Left ventricle myocardium inferior (tissue), 1 donor: ENCODE measurements around the gene RAF1. TPM values are rescaled to one million over a fixed set of nuclear protein-coding genes. Genes with fewer than 3 reads are reported as not detected.
"Not testable (repeated sequence)": the region's sequence is repeated elsewhere in the genome, so short reads cannot be mapped to it uniquely, and the experiment has no call there.

Source experiments
- DNase-seq: peaks from one replicate; pipeline ENCODE4 v3.0.0-alpha.2; 2020
- H3K27ac ChIP-seq: fragments of 200-600 bp; replicated peaks from 2 replicates; pipeline ENCODE4 v1.8.0; 2021
- H3K27me3 ChIP-seq: fragments of 200-600 bp; 2 replicates; pipeline ENCODE4 v1.8.0; 2021; ENCODE audit warnings: low read depth
- H3K36me3 ChIP-seq: fragments of 200-600 bp; 2 replicates; pipeline ENCODE4 v1.8.0; 2021
- H3K4me1 ChIP-seq: fragments of 200-600 bp; 2 replicates; pipeline ENCODE4 v1.8.0; 2021
- H3K4me3 ChIP-seq: fragments of 200-600 bp; 2 replicates; pipeline ENCODE4 v1.8.0; 2021; ENCODE audit warnings: mild to moderate bottlenecking, moderate library complexity
- H3K9me3 ChIP-seq: fragments of 200-600 bp; replicated peaks from 2 replicates; pipeline ENCODE4 v1.8.0; 2021
- CTCF ChIP-seq: fragments of 200-600 bp; IDR thresholded peaks from 2 replicates; pipeline ENCODE4 v1.8.0; 2021; ENCODE audit warnings: antibody characterized with exemption, mild to moderate bottlenecking, borderline replicate concordance
- intact Hi-C: fragments of 100-400 bp; cut with micrococcal nuclease; formaldehyde crosslinking; loops from one replicate; pipeline ENCODE4 v1.11.0; 2022
- total RNA-seq: library from RNA; stranded (reverse); fragmentation: NEBNext Ultra II Directional; extraction: Animal tissue kit (Norgen Biotek cat#: 25700); gene quantifications from one replicate; pipeline ENCODE4 v1.2.1, GENCODE V29; 2021
- donor health status: DM: no; HTN: yes; CAD: no; lungs with severe emphysema.

RAF1 gene
- total RNA-seq, 1 donor from 2014 or later = 137 TPM

GRCh38 chr3:12556314-12556689 is 107.6 kb downstream of the RAF1 start:
- intact Hi-C loops = no loop called here

DNA sequence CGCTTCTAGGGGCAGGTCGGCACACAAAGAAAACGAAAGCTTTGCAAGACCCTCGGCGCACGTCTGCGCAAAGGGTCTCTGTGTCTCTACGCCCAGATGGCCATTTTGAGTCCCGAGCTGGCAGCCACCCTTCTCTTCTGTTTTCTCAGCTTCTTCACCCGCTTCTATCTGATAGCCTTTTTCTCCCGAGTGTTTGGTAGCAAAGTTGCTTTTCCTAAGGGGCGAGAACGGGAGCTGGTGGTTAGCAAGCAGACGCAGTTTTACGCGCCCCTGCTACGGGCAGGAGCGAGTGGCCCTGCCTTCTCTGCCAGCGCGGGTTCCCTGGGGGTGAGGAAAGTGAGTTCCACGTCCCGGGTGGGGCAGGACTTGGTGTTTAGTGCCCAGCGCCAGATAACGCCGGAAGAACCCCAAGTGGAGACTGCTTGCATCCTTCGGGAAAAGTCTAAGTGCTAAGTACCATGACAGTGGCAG is 110.0 kb downstream of the RAF1 start:
- Histone ChIP-seq H3K27me3 (peaks cover 17% of the 10 kb centered on the region), H3K9me3 (no peaks in the 10 kb centered on the region), H3K4me3 (peak overlapping the region; percentile 59), H3K36me3 (no peaks in the 10 kb centered on the region), H3K27ac (peak overlapping the region; percentile 3), H3K4me1 (peaks cover 40% of the 10 kb centered on the region)
- intact Hi-C loops = no loop called here
- DNase-seq = no peak
- no peak for TF ChIP-seq CTCF

More at GRCh38 chr3:12556314-12556689, 107.6 kb downstream of the RAF1 start:
- peaks cover 63% of the 10 kb centered on the region for H3K4me1 ChIP-seq
- H3K36me3 ChIP-seq = no peaks in the 10 kb centered on the region
- TF ChIP-seq CTCF = no peak
- H3K9me3 ChIP-seq = no peaks in the 10 kb centered on the region
- H3K27me3 ChIP-seq = peaks cover 17% of the 10 kb centered on the region
- no peak for DNase-seq
- peak overlapping the region; percentile 93 for H3K4me3 ChIP-seq
- H3K27ac ChIP-seq = peak overlapping the region; percentile 98

DNA sequence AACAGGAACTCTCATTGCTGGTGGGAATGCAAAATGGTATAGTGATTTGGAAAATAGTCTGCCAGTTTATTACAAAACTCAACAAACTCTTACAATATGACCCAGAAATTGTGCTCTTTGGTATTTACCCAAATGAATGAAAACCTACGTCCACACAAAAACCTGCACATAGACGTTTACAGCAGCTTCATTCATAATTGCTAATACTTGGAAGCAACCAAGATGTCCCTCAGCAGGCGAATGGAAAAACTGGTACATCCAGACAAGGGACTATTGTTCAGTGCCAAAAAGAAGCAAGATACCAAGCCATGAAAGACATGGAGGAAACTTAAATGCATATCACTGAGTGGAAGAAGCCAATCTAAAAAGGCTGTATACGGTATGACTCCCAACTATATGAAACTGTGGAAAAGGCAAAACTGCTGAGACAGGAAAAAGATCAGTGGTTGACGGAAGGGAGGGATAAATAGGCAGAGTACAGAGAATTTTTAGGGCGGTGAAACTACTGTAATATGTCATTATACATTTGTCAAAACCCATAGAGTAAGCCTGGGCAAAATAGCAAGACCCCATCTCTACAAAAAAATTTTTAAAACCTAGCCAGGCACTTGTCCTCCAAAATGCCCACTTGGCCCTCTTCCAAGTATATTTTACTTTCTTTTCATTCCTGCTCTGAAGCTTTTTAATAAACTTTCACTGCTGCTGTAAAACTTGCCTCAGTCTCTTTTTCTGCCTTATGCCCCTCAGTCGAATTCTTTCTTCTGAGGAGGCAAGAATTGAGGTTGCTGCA is 113.8 kb downstream of the RAF1 start:
- intact Hi-C loops = no loop called here
- Histone ChIP-seq H3K9me3 (no peaks in the 10 kb centered on the region), H3K36me3 (no peaks in the 10 kb centered on the region), H3K4me1 (peaks cover 6% of the 10 kb centered on the region), H3K4me3 (no peak overlapping the region), H3K27me3 (peaks cover 17% of the 10 kb centered on the region), H3K27ac (no peak overlapping the region)
- DNase-seq = no peak
- no peak for TF ChIP-seq CTCF

DNA sequence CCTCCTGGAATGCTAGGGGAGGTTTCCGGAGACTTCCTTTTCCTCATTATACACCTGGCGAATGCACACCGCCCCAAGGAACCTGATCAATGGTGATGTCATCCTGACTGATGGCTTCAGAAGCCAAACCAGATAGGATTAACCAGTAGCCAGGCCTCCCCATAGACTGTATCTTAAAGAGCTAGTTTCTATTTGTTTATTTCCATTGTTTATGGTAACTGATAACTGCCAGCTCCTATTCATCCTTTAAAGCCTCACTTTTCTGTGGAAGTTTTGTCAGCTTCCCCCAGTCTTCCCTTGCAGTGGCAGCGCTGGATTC is 118.5 kb downstream of the RAF1 start, which contains the start of gene MKRN2OS:
TSS of gene MKRN2OS (minus strand) at position 27 of the 319 bp plus-strand sequence. CDS start 35 bp downstream, outside the sequence.
- H3K4me1 ChIP-seq = no peaks in the 10 kb centered on the region
- no peak for DNase-seq
- no peak within 1 kb of the TSS for H3K4me3 ChIP-seq
- TF ChIP-seq CTCF = no peak
- no peak within 1 kb of the TSS for H3K27ac ChIP-seq
- H3K36me3 ChIP-seq = peaks cover under 1% of the 10 kb centered on the region
- no peaks in the 10 kb centered on the region for H3K9me3 ChIP-seq
- intact Hi-C loops = no loop called here
- no peaks in the 10 kb centered on the region for H3K27me3 ChIP-seq

DNA sequence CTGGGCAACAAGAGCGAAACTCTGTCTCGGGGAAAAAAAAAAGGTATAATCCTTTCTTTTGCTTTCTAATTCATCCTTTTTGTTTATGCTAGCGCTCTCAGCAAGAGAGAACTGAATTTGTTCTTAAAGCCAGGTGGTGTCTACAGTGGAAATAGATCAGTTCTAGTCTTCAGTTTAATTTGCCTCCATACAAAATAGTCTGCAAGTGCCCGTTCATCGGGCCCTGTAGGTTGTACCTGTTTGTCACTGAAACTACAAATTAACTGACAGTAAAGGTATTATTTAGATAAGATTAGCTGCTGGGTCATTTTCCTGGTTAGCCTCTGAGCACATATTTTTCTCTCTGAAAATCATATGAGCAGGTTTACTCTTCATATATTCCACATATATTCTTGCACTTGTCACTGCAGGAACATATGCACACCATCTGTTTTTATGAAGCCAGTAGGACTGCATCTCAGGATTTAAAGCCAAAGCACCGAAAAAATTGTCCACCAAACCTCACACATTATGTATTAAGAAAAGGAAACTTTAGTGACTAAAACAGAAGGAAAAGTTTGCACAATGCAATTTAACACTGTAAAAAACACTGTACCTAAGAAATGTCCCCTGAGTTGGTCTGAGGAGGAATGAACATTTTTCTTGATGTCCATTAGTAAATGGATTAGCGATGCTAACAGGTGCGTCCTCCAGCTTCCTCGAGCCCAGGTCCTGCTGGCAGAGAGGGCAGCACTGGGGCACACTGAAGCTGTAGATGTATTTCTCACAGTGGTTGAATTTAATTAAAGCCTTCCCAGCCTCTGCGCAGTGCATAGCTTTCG is 119.1 kb downstream of the RAF1 start:
- Histone ChIP-seq H3K27ac (no peak overlapping the region), H3K27me3 (no peaks in the 10 kb centered on the region), H3K36me3 (peaks cover 7% of the 10 kb centered on the region), H3K4me3 (no peak overlapping the region), H3K9me3 (no peaks in the 10 kb centered on the region), H3K4me1 (no peaks in the 10 kb centered on the region)
- DNase-seq = no peak
- no peak for TF ChIP-seq CTCF
- intact Hi-C loops = no loop called here

DNA sequence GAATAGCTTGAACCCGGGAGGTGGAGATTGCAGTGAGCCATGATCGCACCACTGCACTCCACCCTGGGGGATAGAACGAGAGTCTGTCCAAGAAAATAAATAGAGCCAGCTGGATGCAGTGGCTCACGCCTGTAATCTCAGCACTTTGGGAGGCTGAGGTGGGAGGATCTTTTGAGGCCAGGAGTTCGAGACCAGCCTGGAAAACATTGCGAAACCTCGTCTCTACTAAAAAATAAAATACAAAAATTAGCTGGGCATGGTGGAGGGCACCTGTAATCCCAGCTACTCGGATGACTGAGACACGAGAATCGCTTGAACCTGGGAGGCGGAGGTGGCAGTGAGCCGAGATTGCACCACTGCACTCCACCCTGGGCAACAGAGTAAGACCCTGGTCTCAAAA is 120.4 kb downstream of the RAF1 start:
- intact Hi-C loops, H3K27ac ChIP-seq, H3K27me3 ChIP-seq, DNase-seq, H3K4me3 ChIP-seq, H3K9me3 ChIP-seq, H3K4me1 ChIP-seq: not testable (repeated sequence)
- H3K36me3 ChIP-seq = peaks cover 17% of the 10 kb centered on the region
